Upper lobe of right lung (tissue), 1 donor: ENCODE measurements around the gene FSTL5. TPM values are rescaled to one million over a fixed set of nuclear protein-coding genes. Genes with fewer than 3 reads are reported as not detected.

Experiments
- ATAC-seq: fragments of 200-7000 bp; cut with Tn5 transposase; one replicate; pipeline ENCODE4 v1.9.1; 2020; ENCODE audit warnings: mild to moderate bottlenecking, moderate library complexity
- DNase-seq: peaks from one replicate; pipeline ENCODE4 v3.0.0-alpha.2; 2020
- H3K27ac ChIP-seq: fragments of 200-600 bp; one replicate; pipeline ENCODE4 v1.8.0; 2022
- H3K27me3 ChIP-seq: fragments of 200-600 bp; one replicate; pipeline ENCODE4 v1.8.0; 2022; ENCODE audit warnings: mild to moderate bottlenecking
- H3K36me3 ChIP-seq: fragments of 200-600 bp; one replicate; pipeline ENCODE4 v1.8.0; 2022
- H3K4me1 ChIP-seq: fragments of 200-600 bp; one replicate; pipeline ENCODE4 v1.8.0; 2022
- H3K4me3 ChIP-seq: fragments of 200-600 bp; one replicate; pipeline ENCODE4 v1.8.0; 2022; ENCODE audit warnings: mild to moderate bottlenecking
- H3K9me3 ChIP-seq: fragments of 200-600 bp; one replicate; pipeline ENCODE4 v1.8.0; 2022
- intact Hi-C: fragments of 100-400 bp; cut with DNase I; formaldehyde crosslinking; loops from one replicate; pipeline ENCODE4 v1.11.0; 2022
- total RNA-seq: library from RNA; stranded (reverse); fragmentation: NEBNext Ultra II Directional; extraction: Animal tissue kit (Norgen Biotek cat#: 25700); gene quantifications from one replicate; pipeline ENCODE4 v1.2.1, GENCODE V29; 2021
- TF ChIP-seq, protein P1 (sequence below): fragments of 200-600 bp; IDR thresholded peaks from one replicate; pipeline ENCODE4 v1.8.0; 2022; ENCODE audit warnings: antibody characterized with exemption
- donor health status: DM: no; HTN: yes; CAD: no; lungs with severe emphysema.

FSTL5 gene
- total RNA-seq, 1 donor from 2014 or later = 0.12 TPM

DNA sequence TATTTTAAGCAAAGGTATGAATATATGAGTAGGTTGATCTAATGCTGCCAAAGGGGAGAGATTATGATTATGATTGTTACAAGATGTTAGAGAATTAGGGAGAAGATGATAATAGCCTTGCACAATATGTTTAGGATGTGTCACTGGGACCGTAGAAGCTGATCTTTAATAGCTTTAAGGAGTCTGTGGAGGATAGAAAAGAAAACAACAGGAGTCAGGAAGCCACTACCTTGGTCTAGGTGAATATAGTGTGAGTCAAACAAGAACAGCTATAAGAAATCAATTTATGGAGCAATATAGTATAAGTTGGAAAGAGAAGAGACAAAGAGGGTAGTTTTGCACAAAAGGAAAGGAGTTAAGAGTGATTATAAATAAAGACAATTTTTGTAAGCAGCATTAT is 232.7 kb downstream of the FSTL5 start:
- H3K4me1 ChIP-seq = no peaks in the 10 kb centered on the region
- H3K36me3 ChIP-seq = no peaks in the 10 kb centered on the region
- H3K27ac ChIP-seq = no peak overlapping the region
- no peaks in the 10 kb centered on the region for H3K27me3 ChIP-seq
- no peak overlapping the region for H3K4me3 ChIP-seq
- DNase-seq (no peak), ATAC-seq (no peak)
- TF ChIP-seq, protein P1, sequence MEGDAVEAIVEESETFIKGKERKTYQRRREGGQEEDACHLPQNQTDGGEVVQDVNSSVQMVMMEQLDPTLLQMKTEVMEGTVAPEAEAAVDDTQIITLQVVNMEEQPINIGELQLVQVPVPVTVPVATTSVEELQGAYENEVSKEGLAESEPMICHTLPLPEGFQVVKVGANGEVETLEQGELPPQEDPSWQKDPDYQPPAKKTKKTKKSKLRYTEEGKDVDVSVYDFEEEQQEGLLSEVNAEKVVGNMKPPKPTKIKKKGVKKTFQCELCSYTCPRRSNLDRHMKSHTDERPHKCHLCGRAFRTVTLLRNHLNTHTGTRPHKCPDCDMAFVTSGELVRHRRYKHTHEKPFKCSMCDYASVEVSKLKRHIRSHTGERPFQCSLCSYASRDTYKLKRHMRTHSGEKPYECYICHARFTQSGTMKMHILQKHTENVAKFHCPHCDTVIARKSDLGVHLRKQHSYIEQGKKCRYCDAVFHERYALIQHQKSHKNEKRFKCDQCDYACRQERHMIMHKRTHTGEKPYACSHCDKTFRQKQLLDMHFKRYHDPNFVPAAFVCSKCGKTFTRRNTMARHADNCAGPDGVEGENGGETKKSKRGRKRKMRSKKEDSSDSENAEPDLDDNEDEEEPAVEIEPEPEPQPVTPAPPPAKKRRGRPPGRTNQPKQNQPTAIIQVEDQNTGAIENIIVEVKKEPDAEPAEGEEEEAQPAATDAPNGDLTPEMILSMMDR = no peak
- H3K9me3 ChIP-seq = no peaks in the 10 kb centered on the region
- intact Hi-C loops = no loop called here

GRCh38 chr4:161929956-161930355 is 233.8 kb downstream of the FSTL5 start:
- H3K36me3 ChIP-seq = no peaks in the 10 kb centered on the region
- no peak overlapping the region for H3K4me3 ChIP-seq
- no peaks in the 10 kb centered on the region for H3K9me3 ChIP-seq
- no peaks in the 10 kb centered on the region for H3K27me3 ChIP-seq
- no peak overlapping the region for H3K27ac ChIP-seq
- intact Hi-C loops = no loop called here
- TF ChIP-seq, protein P1 = no peak
- ATAC-seq (no peak), DNase-seq (no peak)
- H3K4me1 ChIP-seq = no peaks in the 10 kb centered on the region

- no peak for DNase-seq
- peak; percentile 30 for ATAC-seq
- no peak overlapping the region for H3K27ac ChIP-seq
- no peak overlapping the region for H3K4me3 ChIP-seq
- no peaks in the 10 kb centered on the region for H3K27me3 ChIP-seq
- TF ChIP-seq, protein P1 = no peak
- intact Hi-C loops = no loop called here
- no peaks in the 10 kb centered on the region for H3K4me1 ChIP-seq
- H3K9me3 ChIP-seq = no peaks in the 10 kb centered on the region
- H3K36me3 ChIP-seq = no peaks in the 10 kb centered on the region
These were observed 237.6 kb downstream of the FSTL5 start for GRCh38 chr4:161926033-161926828.

DNA sequence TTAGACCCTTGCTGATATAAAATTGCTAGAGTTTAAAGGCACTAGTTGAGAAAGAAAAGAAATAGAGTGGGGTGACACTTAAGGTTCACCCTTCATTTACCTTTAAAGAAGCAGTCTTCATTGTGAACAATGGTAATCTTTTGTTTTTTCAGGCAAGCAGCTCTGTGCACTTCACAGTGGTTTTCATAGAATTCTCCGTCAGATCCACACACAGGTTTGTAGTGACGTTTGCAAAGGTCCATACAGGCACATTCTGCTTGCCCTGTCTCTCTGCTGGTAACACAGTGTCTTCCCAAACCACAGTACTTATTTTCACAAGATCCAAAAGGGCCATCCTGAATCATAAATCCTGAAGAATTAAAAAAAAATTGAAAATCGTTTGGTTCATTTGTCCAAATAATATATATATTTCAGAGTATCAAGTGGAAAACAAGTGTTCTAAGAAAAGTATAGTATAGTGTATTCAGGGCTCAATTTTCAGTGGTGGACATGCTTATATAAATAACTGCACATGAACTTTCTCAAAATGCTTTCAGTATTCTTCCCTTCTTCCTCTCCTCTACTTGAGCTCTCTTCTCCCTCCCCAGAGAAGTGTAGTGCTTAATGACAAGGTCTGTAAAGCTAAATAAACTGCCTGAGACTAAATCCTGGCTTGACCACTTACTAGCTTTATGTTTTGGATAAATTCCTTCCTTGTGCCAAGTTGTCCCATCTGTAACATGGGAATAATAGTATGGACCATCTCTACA is 243.3 kb downstream of the FSTL5 start:
- no peaks in the 10 kb centered on the region for H3K9me3 ChIP-seq
- H3K36me3 ChIP-seq = no peaks in the 10 kb centered on the region
- intact Hi-C loops = no loop called here
- DNase-seq (no peak), ATAC-seq (no peak)
- H3K27ac ChIP-seq = no peak overlapping the region
- TF ChIP-seq, protein P1 = no peak
- H3K4me3 ChIP-seq = no peak overlapping the region
- no peaks in the 10 kb centered on the region for H3K27me3 ChIP-seq
- H3K4me1 ChIP-seq = no peaks in the 10 kb centered on the region

- DNase-seq = no peak
- H3K4me1 ChIP-seq = no peaks in the 10 kb centered on the region
- H3K9me3 ChIP-seq = no peaks in the 10 kb centered on the region
- no peaks in the 10 kb centered on the region for H3K27me3 ChIP-seq
- no peak overlapping the region for H3K27ac ChIP-seq
- ATAC-seq = no peak
- intact Hi-C loops = no loop called here
- no peaks in the 10 kb centered on the region for H3K36me3 ChIP-seq
- H3K4me3 ChIP-seq = no peak overlapping the region
- TF ChIP-seq, protein P1 = no peak
These were observed 244.2 kb downstream of the FSTL5 start for GRCh38 chr4:161919442-161920220.
